ENCODE measurements around the gene CELF4. TPM values are rescaled to one million over a fixed set of nuclear protein-coding genes. Genes with fewer than 3 reads are reported as not detected.

The CELF4 gene
- total RNA-seq, 1 donor from 2014 or later, result not detected

DNA sequence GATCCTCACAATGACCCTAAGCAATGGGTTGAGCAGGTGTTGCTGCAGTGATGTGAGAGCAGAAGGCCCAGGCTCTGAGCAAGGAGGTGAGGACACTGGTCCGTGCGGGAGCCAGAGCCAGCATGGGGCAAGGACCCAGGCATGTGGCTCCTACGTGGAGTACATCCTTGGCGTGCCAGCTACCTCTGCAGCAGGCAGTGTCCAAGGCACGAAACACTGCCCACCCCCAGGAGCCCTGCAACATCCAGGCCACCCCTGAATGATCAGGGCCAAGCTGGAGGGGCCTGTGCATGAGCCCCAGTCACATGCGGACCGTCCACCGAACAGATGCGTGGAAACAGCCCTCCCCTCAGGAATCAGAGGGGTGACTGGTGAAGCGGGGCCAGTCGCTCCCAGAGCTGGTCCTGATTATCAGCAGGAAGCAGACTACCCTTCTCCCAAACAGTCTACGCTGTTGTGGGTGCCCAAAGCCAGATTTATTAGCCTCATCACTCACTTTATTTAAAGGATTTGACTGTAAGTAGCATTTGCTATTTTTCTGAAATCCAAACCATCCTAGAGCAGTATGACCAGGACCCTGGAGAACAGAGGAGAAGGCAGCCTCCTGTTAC lies 16.8 kb downstream of the CELF4 start:
- DNase-seq (ENCODE audit: extremely low read depth, low read depth, low spot score), result no peak

DNA sequence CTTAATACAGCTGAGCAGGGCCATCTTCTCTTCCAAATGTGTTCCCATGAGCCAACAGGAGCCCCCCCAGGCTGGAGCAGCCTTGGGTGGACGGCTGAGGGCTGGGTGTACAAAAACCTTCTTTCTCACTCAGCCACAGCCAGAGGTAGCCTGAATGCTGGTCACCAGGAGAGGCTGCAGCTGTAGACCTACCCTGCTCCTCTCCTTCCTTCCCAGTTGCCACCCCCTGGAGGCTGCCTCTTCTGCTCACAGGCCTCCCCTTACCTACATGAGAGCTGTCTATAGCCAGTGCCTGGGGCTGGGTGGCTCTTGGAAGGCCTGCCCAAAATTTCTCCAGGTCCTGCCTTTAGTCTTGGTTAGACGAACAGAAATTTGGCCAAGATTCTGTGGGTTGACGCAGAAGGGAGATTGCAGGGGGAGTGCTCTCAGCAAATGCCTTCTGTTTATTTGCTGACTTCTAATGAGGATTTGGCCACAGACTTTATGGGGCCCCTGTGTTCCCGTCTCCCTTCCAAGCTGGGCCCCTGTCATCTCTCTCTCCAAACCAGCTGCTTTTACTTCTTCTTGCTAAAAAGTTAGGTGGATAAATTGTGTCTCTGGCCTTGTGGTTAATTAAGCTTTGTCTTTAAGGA lies 18.3 kb downstream of the CELF4 start:
- DNase-seq (ENCODE audit: extremely low read depth, low read depth, low spot score), result no peak

DNA sequence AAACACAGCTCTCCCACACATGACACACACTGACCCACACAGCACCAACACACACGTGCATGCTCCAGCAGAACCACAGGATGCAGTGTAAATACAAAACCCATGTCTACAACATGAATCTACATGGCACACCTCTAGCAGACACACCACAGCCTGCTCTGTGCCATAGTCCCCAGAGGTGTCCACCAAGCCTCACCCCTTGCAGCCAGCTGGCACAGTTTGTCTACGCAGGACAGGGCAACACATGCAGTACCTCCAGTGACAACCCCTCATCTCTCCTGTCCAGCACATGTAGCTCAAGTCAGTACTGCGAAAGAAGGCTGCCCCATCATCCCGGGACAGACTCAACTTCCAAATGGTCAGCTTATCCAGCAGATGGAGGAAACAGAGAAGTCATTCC lies 18.9 kb downstream of the CELF4 start:
- DNase-seq (ENCODE audit: extremely low read depth, low read depth, low spot score), result no peak

DNA sequence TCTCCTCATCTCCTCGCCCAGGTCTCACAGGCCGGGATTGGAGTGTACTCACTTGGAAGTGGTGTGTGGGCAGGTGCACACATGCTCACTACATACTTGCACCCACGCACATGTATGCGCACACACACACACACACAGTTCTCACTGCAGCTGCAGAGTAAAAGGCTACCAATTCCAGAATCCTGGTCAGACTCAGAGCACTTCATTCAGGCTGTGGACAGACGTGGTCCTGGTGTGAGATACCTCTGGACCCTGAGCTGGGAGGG lies 19.4 kb downstream of the CELF4 start:
- no peak for DNase-seq (ENCODE audit: extremely low read depth, low read depth, low spot score)

DNA sequence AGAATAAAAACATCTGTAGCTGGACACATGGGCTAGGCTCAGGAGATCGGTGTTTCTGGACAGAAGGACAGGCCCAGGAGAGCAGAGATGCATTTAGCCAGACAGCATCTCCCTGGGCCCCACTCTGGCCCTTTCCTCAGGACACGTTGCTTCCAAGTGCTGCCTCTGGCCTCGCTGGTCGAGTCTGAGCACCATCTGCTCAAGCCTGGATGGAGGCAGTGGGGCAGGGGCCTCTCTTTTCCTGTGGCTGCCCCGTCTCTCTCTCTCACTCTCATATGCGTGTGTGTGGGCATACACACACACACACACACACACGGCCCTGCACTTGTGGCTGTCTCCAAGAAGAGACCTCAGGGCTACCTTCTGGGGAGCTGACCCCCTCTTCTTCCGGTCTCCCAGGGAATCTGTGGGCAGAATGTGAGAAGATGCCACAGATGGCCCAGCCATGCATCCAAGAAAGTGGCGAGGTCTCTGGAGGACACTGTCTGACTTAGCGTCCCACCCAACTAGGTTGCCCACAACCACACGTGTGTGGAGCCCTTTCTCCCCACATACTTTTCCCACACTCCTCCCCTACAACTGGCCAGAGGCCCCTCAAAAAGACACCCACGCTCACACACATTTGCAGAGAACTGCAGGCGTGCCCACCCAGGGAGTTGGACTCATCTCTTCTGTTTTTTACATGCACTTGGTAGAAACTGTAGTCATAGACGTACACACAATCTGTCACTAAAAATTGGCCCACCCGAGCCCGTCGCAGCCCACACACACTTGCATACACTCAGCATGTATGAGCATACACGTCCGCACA lies 19.9 kb downstream of the CELF4 start:
- no peak for DNase-seq (ENCODE audit: extremely low read depth, low read depth, low spot score)

DNA sequence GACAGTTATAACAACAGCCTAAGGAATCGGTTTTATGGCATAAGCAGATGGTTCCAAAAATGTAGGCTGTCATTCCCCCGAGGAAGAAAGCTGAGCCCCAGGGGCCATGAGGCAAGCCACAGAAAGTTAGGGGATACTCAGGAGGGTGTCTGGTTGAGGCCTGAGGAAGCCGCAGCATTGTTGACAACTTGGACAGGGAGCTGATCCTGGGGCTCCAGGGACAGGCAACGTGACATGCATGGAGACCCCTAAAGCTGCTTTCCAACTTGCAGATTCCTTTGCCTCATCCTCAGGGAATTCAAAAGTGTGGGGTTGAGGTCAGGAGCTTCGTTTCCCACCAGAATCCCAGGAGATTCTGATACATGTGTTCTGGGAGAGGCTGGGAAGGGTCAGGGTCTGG lies 20.9 kb downstream of the CELF4 start:
- no peak for DNase-seq (ENCODE audit: extremely low read depth, low read depth, low spot score)

DNA sequence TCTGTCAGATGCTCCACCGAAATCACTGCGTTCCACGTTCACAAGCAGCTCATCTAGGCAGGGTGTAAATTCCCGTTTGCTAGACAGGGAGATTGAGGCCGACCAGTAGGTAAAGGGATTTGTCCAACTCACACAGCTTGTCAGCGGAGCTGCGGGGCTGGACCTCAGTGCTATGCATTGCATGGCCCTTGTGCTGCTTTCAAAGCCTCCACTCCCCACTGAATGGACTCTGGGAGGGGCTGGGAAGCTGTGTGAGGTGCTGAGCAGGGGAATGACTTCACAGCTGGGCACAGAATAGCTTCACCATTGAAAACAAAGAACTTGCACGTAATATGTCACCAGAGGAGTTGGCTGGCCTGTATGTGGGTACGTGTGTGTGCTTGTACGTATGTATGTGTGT lies 21.4 kb downstream of the CELF4 start:
- no peak for DNase-seq (ENCODE audit: extremely low read depth, low read depth, low spot score)

DNA sequence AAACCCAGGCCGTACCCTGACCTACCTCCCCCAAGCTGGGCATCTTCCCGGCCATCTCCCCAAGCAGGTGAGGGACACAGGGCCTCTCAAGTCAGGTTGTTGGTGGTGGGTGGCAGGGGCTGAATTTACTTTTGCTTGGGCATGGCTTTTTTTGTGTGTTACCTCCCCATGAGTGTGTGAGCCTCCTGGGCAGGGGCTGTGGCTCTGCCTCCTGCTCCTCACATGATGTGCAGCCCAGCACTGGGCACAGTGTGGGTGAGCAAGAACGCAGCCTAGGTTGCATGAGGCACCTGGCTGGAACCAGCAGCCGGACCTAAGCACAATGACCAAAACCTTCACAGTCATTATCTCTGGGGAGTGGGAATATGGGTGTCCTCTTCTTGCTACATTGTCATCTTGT lies 22.3 kb downstream of the CELF4 start:
- DNase-seq (ENCODE audit: extremely low read depth, low read depth, low spot score), result no peak

DNA sequence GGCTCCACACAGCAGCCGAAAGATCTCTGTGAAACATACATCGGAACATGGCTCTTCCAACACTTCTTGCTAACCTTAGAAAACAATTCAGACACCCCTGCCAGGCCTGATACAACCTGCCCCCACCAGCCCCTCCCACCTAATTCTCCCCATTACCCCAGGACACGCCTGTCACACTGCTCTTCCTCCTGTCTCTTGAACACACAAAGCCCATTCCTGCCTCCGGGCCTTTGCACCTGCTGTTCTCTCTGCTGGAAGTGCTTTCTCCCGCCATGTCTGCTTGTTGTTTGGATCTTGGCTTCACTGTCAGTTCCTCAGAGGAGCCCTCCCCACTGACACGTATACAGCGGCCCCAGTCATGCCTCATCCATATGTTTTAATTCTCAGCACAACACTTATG lies 24.1 kb downstream of the CELF4 start:
- no peak for DNase-seq (ENCODE audit: extremely low read depth, low read depth, low spot score)

DNA sequence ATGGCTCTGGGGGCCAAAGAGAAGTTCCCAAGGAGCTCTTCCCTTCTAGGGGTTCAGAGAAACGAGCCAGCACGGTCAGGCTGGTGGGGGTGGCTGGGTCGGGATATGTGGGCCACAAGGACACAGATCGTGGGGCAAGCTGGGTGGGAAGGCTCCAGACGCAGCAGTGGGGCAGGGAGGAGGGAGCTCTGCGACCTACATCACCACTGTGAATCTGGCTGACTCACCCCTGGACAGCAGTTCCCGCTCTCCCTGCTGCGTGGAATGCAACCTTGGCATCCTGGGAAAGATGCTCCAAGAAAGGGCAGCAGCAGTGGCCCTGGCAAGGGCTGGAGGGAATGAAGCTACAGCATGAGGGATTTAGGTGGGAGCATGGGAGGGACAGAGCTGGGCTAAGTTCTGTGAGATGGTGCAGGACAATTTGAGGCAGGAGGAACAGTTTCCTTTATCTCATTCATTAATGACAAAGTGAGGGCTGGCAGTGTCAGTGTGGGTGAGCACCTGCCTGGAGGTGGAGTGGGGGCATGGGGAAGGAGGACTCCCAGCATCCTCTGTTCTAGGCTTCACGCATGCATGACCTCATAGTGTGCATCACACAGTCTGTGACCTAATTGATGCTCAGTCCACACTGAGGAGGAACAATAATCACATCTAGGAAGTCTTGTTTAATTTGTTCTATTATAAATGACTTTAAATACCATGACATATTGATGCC lies 25.0 kb downstream of the CELF4 start:
- no peak for DNase-seq (ENCODE audit: extremely low read depth, low read depth, low spot score)

DNA sequence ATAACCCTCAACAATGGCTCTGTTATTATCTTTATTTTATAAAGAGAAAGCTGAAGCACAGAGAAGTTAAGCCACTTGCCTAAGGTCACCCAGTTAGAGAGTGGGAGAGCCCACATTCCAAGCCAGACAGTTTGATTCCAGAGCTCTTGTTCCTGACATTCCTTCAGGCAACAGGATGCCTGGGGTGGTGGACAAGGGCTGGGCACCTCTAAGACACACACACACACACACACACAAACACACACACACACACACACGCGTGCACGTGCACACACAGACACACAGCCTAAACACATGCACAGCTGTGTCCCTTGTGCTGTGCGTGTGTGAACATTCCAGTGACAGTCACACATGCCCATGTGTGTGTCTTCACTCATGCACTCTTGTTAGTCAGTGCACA lies 26.4 kb downstream of the CELF4 start:
- no peak for DNase-seq (ENCODE audit: extremely low read depth, low read depth, low spot score)

DNA sequence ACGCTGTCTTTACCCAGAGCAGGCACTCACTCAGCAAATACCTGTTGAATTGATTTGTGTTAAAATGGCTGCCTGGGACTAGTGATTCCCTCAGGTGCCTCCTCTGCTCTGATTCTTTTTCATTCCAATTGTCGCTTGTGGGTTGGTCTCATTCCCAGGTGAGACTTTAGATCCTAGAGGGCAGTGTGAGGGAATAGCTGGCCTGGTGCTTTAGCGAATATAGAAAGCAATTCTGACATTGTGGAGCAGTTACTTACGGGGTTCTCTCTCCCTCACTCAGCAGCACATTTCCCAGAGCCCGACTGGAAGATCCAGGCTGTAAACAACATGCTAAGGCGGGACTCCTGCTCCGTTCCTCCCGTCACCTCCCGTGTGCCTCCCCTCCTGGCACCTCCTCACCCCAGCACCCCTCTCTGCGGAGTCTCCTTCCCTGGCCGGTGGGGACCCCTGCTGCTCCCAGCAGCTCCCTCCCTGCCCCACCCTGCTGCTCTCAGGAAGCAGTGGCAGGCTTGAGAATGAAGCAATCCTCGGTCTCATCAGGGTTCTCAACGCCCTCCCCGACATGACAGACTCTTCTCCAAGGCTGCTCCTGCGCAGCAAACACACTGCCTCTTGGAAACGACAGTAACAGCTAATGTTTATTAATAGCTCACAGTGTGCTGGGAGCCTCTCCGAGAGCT lies 26.9 kb downstream of the CELF4 start:
- no peak for DNase-seq (ENCODE audit: extremely low read depth, low read depth, low spot score)

DNA sequence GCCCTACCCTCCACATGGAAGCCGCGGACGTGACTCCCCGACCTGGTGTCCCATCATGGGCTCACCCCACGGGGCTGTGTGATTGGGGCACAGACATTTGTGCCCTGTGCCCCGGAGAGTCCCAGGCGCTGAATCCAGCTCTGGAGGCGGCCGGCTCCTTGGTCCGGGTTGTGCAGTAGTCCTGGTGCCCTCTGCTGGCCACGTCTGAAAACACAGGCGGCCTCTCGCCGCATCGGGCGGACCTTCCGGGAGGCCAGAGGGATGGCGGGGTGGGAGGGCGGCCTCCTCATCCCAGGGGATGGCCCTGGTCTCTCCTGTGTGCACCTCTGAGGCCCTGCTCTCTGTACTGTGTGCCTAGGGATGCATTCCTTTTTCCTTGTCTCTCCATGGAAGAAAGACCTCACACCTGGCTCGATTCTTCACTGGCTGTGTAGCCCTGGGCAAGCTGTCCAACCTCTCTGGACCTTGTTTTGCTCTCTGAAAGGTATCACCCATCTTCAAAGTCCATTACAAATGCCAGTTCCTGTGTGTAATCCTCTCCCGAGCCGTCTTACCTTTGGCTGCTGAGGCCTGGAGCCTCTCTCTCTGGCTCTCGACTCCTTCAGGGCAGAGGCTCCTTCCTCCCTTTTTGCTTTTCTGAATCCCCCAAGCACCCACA lies 27.6 kb downstream of the CELF4 start:
- DNase-seq (ENCODE audit: extremely low read depth, low read depth, low spot score), result no peak

DNA sequence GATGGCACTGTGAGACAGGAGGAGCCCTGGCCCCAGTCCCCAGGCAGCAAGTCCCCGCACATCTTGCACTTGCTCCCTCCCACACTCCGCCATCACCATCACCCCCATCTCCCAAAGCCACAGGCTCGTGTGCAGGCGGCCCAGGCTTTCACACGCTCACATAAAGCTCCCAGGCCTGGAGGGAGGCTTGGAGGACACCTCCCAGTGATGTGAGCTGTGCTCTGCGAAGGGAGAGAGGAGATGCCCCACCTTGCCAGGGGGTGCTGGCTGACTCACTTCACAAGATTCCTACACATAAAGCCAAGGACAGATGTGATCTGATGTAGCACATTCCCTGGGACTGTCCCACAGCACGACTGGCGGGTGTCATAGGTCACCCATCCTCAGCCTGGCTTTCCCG lies 28.9 kb downstream of the CELF4 start:
- no peak for DNase-seq (ENCODE audit: extremely low read depth, low read depth, low spot score)

DNA sequence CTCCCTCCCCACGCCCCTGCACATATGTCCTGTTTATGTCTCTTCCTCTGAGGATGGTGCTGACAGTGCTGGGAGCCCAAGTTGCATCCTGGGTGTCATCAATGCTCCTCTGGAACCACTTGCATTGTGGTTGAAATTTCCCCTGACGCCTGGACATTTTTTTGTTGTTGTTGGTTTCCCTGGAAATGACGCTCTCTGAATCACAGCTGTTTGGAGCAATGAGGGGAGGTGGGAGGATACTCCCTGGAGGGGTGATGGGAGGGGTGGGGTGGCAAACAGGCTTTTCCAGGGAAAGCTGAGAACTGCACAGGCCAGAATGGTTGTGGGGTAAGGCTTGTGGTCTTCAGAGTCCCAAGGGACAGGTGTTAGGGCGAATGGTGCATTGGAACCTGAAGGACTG lies 29.6 kb downstream of the CELF4 start:
- DNase-seq (ENCODE audit: extremely low read depth, low read depth, low spot score), result no peak

DNA sequence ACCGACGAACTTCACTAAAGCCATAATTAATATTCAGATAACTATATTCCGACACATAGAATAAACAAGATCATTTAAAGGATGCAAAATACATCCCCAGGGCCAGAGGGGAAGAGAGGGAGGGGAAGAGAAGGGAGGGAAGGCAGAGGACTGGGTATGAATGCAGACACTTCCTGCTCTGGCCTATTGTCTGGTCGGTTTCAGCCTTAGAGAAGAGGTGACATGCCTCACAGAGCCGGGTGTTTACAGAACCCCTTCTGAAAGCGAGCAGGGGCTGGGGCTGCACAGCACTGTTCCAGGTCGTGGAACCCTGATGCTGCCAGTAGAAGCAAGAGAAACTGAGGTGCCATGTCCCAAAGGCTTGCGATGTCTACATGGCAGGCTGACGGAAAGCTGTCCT lies 31.0 kb downstream of the CELF4 start:
- no peak for DNase-seq (ENCODE audit: extremely low read depth, low read depth, low spot score)

DNA sequence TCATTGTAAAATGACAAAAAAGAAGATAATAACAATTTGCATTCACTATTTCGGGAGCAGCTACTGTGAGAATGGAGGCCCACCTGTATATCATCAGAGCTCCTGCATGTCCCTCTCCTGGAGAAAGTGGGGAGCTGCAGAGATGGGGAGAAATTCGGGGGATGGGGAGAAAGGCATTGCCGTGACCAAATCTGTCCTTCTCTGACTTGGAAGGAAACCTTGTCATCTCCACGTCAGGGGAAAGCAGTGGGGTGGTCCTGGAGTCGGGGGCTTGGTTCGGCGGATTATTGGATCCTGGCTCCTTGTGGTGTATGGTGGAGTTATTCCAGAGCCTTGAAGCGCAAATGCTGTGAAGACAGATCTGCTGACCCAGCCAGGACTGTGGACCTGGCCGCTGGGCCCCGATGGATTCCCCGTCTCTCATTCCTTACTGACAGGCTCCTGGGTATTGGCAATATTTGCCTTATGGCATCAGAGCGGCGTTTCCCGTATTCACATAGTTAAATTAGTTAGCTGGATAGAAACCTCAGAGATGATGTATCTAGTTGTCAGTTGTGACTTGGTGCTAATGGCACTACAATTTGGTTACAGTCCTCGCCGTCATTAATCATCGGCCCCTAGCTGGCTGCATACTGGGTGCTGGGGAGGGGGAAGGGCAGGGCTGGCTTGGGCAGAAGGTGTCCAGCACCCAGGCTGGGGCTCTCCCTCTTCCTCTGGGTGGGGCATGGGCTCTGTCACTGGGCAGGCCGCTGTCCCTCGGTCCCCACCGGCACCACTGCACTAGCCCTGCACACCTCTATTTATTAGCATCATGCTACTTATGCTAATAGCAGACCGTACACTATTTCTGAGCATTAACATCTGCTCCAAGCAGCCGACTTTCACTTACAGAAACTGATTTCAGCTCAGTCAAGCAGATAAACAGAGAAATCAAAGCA lies 31.7 kb downstream of the CELF4 start:
- DNase-seq (ENCODE audit: extremely low read depth, low read depth, low spot score), result no peak

DNA sequence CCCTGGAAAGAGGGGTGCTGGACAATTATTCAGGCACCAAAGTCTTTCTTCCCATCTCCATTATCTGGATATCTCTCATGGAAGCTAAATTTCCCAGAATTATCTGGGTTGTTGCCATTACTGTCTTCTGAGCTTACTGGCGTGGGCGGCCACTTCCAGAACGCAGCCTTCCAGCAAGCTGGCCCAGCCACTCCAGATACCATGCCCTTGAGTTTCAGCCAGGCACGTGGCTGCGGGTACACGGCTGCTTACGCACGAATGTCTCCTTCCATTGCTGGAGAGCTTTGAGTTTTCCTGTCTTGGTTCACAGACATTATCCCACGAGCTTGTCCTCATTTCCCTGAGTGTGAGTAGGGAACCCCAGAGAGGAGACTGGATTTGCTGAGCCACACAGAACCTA lies 32.7 kb downstream of the CELF4 start:
- DNase-seq (ENCODE audit: extremely low read depth, low read depth, low spot score), result no peak

DNA sequence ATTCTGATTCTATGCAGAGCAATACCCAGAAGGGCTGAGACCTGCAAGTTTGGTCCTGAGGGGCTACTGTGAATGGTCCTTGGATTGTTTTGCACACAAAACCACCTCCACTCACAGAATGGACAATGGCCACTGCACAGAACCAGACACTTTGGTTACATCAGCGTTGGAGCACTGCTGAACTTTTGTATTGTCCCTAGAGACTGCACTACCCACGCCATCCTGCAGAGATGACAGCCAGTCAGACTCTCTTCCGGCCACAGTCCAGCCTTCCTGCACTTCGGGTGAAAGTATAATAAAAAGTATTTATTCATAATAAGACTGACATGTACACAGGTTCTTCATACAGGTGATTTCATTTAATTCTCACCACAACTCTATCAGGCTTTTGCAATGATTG lies 35.7 kb downstream of the CELF4 start:
- DNase-seq (ENCODE audit: extremely low read depth, low read depth, low spot score), result no peak

DNA sequence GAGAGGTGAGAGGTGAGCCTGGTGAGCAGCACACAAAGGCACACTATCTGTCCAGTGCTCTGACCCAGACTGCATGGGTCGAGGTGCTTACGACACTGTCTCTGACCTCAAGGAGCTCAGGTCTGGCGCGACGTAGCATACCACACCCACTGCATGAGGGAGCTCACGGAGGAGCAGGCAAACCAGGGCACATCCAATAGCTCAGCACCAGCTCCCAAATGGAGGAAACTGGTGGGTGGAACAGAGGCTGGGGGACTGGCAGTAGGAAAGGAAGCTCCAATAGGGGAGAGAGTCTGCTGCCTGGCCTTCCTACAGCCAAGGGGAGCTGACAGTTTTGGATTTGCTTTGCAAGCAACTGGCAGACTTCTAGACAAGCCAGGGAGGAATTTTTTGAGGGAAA lies 36.3 kb downstream of the CELF4 start:
- no peak for DNase-seq (ENCODE audit: extremely low read depth, low read depth, low spot score)
